GM12891 (cell line): ENCODE measurements around the gene C19orf33. TPM values are rescaled to one million over a fixed set of nuclear protein-coding genes. Genes with fewer than 3 reads are reported as not detected.
"Not testable (repeated sequence)": the region's sequence is repeated elsewhere in the genome, so short reads cannot be mapped to it uniquely, and the experiment has no call there.

Experiments used
- DNase-seq: peaks from one replicate; pipeline ENCODE4 v3.0.0; 2011; ENCODE audit warnings: low spot score; ENCODE audit not compliant: insufficient read length
- FAIRE-seq: peaks from 2 replicates; lab custom pipeline; 2011; peaks lifted over from hg19 to GRCh38; lab: Jason Lieb, UNC
- PAX5 ChIP-seq: IDR thresholded peaks from 2 replicates; pipeline ENCODE4 v1.6.1; 2011; ENCODE audit warnings: low read length, moderate library complexity, mild to moderate bottlenecking; ENCODE audit not compliant: insufficient read depth, severe bottlenecking
- POLR2A ChIP-seq: IDR thresholded peaks from 2 replicates; pipeline ENCODE4 v1.6.1; 2011; ENCODE audit warnings: low read depth, low read length, control low read depth
- POLR2AphosphoS5 ChIP-seq: IDR thresholded peaks from 2 replicates; pipeline ENCODE4 v1.6.1; 2011; ENCODE audit warnings: low read depth, low read length, control low read depth
- POU2F2 ChIP-seq: IDR thresholded peaks from 2 replicates; pipeline ENCODE4 v1.6.1; 2011; ENCODE audit warnings: low read depth, mild to moderate bottlenecking, control low read depth, low read length, moderate library complexity
- SPI1 ChIP-seq: IDR thresholded peaks from 2 replicates; pipeline ENCODE4 v1.6.1; 2011; ENCODE audit warnings: low read depth, low read length, control low read depth
- TAF1 ChIP-seq: IDR thresholded peaks from 2 replicates; pipeline ENCODE4 v1.6.1; 2011; ENCODE audit warnings: low read depth, low read length, control low read depth
- polyA plus RNA-seq: library from polyadenylated mRNA; unstranded; fragments of >200 nt; gene quantifications from one replicate; pipeline ENCODE4 v1.2.1, GENCODE V29; 2012; ENCODE audit warnings: low read depth, missing spikeins, inconsistent platforms; ENCODE audit not compliant: missing spikeins

The C19orf33 gene
- polyA plus RNA-seq = not detected

DNA sequence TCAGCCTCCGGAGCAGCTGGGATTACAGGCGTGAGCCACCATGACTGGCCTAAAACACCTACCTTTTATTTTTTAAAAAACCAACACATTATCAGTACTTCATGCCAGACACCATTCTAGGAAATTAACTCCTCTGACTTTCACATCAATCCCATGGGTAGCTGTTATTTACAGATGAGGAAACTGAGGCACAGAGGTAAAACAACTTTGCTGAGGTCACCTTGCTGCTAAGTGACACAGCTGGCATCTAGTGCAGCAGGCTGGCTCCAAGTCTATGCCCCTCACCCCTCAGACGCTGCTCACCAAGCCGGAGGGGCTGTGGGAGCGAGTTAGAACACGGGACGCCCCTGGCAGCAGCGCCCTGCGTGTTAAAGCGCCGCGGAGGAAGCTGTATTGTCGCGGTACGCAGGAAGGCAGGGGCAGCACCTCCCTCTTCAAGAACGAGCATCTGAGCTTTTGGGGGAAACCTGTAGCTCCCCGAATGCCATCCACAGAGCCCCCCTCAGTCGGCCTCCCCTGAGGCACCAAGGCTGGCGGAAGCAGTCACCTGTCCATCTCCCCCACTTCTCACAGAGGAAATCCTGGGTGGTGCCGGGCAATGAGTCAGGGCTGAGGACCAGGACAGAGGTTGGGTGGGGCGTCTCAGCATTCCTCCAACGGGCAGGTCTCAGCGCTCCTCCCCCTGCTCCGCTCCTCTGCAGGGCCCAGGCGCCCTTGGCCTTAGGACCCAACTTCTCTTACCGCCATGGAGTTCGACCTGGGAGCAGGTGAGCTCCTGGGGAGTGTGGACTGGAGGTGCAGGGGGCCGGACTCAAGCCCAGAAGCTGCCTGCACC is at the start of gene C19orf33:
C19orf33 (plus strand) TSS at position 735 of the 835 bp plus-strand sequence; CDS start at position 746, 11 bp downstream.
- no peak for TF ChIP-seq POLR2AphosphoS5
- FAIRE-seq (no peak), DNase-seq (no peak)

DNA sequence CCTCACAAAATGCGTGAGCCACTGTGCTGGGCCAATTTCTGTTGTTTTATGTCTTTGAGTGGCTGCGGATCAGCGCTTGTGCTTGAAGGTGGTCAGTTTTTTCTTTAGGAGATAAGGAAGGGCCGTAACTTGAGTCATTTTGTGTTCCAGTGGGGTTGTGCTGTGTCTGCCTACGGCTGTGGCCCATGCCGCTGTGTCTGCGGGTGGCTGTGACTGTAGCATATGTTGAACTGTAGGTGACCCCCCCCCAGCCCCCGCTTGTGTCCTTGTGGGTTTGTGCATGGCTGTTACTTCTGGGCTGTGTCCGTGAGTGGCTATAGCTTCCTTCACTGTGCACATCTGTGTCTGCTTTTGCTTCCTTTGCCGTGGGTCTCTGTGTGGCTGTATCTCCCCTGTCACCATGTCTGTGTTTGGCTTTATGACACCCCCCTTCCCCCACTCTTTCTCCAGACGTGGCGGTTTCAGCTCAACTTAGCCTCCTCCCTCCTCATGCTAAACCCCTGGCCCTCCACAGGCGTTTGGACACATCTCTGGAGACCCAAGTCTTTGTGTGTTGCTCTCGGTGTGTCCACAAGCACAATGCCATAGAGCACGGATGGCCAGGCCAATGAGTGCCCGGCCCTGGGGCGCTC is 48.6 kb upstream of the C19orf33 start:
- DNase-seq = no peak
- FAIRE-seq = peak; percentile 54
- TF ChIP-seq POLR2AphosphoS5 = no peak
- TF ChIP-seq SPI1 = no peak
- no peak for TF ChIP-seq POU2F2
- no peak for TF ChIP-seq TAF1
- TF ChIP-seq PAX5 = no peak
- no peak for TF ChIP-seq POLR2A

DNA sequence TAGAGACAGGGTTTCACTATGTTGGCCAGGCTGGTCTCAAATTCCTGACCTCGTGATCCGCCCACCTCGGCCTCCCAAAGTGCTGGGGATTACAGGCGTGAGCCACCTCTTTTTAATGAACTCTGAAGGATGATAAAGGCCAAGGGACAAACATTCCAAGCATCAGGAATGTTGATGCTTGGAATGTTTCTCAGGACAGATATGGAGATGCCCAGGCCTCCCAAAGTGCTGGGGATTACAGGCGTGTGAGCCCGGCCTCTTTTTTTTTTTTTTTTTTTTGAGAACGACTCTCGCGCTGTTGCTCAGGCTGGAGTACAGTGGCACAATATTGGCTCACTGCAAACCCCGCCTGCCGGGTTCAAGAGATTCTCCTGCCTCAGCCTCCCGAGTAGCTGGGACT is 42.1 kb upstream of the C19orf33 start:
- not testable (repeated sequence) for FAIRE-seq, DNase-seq

GRCh38 chr19:38262585-38263268 is 41.3 kb upstream of the C19orf33 start:
- FAIRE-seq (no peak), DNase-seq (no peak)
- no peak for TF ChIP-seq POLR2AphosphoS5
- TF ChIP-seq TAF1 = no peak
- no peak for TF ChIP-seq POLR2A
- no peak for TF ChIP-seq PAX5

DNA sequence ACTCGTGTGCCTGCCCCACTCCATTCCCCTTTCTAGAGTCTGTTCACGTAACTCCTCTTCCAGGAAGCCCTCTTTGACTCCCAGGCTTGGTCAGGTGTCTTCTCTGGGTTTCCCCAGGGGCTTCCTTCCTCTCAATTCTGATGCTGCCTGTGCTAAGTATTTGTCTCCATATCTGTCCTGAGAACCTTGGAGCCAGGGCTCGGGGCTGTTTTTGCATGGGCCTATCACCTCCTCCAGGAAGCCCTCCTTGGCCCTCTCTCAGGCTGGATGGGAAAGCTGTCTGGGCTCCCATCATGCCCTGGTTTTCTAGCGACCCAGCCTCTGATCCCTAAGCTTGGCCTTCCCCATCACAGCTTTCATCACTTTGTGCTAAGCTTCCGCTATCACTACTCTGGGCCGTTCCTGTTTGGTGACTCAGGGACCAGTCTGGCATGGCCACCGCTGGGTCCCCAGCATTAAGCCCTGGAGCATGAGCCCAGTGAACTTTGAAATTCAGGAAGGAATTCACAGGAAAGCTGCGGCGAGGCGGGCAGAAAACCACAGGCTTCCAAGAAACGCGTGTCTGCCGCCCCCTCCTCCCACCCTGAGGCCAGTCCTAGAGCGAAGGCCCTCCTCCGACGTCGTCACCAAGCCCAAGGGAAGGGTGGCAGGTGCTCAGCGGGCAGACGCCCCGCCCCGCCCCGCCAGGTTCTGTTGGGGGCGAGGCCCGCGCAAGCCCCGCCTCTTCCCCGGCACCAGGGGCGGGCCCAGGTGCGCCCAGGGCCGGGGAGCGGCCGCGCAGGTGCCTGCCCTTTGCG is 40.2 kb upstream of the C19orf33 start:
- TF ChIP-seq POLR2AphosphoS5 (no peak), POLR2A (no peak), SPI1 (no peak), PAX5 (no peak), TAF1 (no peak), POU2F2 (no peak)
- FAIRE-seq (peak; percentile 89), DNase-seq (peak; percentile 75)

GRCh38 chr19:38264486-38265212 is 39.4 kb upstream of the C19orf33 start, which contains the start of gene SPINT2:
Gene SPINT2 (plus strand): TSS chr19:38264573. CDS start chr19:38264893, 320 bp downstream.
- peak; percentile 62 for DNase-seq
- FAIRE-seq = no peak
- 0 out of 2 replicates have a peak, but pooled peaks have one; percentile 16 for TF ChIP-seq POLR2AphosphoS5
- TF ChIP-seq POU2F2 = 0 out of 2 replicates have a peak, but pooled peaks have one; percentile 20
- no peak for TF ChIP-seq PAX5

DNA sequence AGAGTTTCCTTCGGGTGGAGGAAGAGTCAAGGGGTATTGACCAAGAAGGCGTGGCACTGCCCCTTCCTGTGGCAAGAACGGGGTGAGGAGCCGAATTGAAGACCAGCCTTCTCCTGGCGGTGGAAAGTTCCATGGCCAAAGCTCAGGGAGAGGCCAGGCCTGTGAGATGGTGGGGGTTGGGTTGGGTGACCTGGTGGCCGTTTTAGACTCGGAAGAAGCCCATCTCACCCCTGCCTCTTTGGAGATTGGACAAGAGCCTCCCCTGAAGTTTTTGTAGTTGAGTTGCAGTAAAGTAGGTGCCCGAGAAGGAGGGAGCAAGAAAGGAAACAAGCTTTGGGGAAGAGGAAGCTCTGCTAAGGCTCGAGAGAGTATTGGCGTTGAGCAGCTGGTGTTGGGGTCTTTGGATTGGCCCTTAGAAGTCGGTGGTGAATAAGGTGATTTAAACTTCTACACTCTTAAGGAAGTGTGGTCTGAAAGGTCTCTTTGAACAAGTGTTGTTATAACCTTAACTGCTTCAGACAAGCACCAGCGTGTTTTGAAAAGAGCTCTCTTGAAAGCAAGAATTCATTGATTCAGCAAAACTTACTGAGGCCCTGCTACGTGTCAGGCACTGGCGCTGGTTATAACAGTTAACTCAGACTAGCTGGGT is 38.7 kb upstream of the C19orf33 start:
- no peak for TF ChIP-seq POLR2AphosphoS5
- DNase-seq (no peak), FAIRE-seq (peak; percentile 41)

DNA sequence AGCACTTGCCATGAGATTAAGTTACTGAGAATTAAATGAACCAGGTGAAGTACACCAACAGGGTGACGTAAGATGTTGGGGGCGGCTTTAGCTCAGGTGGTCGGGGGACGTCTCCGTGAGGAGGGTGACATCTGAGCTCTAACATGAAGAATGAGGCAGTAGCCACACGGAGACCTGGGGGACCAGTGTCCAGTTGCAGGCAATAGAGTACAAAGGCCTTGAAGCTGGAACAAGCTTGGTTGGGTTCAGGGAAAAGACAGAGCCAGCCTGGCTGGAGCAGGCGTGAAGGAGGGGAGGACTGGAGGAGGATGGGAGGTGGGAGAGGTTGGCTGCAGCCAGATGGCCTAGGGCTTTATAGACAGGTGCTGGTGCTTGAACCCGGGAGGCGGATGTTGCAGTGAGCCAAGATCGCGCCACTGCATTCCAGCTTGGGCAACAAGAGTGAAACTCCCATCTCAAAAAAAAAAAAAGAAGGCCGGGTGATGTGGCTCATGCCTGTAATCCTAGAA is 38.1 kb upstream of the C19orf33 start:
- FAIRE-seq = no peak
- no peak for DNase-seq

More for the DNA sequence above, 38.1 kb upstream of the C19orf33 start:
- TF ChIP-seq POU2F2 = no peak
- TF ChIP-seq TAF1 = no peak
- no peak for TF ChIP-seq POLR2AphosphoS5
- no peak for TF ChIP-seq SPI1
- TF ChIP-seq PAX5 = no peak
- no peak for TF ChIP-seq POLR2A
